HG03520 (cell line): ENCODE measurements around the gene PCBP4.

Source experiments
- ATAC-seq: cut with Tn5 transposase; IDR thresholded peaks from one replicate; pipeline ENCODE4 v1.9.1; 2021; ENCODE audit warnings: mild to moderate bottlenecking, moderate library complexity; ENCODE audit not compliant: unreplicated experiment

Gene PCBP4

DNA sequence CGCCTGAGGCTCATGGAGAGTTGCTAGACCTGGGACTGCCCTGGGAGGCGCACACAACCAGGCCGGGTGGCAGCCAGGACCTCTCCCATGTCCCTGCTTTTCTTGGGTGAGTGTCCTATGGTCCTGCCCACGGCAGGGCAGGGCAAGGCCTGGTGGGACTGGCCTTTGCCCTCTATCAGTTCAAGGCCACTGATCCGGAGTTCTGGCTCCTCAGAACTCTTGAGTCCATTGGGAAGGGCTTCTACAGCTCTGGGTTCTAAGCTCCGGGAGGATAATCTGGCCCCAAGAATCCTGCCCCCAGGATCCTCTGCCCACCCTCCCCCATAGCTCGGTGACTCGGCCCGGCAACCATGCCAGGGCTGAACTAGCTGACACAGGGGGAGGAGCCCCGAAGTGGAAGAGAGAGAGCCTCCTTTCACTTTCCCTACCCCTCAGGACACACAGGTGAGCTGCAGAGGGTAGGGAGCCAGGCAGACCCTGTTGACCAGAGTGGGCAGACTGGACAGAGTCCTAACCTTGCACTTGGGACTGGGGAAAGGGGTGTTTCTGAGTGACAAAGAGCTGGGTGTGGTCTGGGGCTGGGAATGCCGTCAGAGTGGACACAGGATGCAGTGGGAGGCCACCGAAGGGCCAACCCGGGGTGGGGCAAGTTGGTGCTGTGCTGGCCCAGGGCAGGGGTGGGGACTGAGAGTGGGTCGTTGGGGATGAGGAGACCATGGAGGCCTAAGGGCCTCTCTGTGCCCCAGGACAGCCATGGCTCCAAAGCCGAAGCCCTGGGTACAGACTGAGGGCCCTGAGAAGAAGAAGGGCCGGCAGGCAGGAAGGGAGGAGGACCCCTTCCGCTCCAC is 24.4 kb downstream of the PCBP4 start:
- ATAC-seq, result peak; percentile 25

DNA sequence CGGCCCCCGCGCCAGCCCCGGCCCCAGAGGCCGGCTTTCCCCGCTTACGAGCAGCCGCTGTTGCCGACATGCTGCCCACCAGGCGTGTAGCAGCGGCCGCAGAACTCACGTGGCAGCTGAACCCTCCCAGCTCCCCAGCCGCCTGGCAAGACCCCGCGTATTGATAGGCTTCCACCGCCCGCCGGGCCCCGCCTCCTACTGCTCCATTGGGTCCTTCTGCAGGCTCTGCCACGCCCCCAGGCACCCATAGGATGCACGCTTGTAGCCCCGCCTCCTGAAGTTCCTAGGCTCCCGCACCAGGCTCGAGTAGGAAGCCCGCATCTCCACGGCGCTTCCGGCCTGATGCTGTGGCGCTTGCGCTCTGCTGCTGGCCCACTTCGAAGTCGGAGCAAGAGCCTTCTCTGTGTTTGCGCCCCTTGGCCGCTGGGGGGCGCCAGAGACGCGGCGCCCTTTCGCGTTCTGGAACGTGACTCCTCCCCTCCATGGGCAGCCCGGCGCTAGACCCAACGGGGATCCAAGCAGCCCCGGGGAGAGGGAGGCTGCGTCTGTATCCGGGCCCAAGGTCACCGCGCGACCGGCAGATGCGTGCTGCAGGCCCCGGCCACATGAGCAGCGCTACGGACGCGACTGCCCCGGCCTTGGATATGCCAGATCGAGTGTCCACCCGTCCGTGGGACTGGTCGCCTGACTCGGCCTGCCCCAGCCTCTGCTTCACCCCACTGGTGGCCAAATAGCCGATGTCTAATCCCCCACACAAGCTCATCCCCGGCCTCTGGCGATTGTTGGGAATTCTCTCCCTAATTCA is 25.3 kb downstream of the PCBP4 start, which contains the start of the genes PARP3 and RRP9:
Gene PARP3 (plus strand): TSS at position 566 of the 805 bp plus-strand sequence. CDS start 993 bp downstream, outside the sequence.
Gene RRP9 (minus strand): TSS at position 107 of the 805 bp plus-strand sequence. CDS start 37 bp downstream, at position 70.
- ATAC-seq, result peak; percentile 83

DNA sequence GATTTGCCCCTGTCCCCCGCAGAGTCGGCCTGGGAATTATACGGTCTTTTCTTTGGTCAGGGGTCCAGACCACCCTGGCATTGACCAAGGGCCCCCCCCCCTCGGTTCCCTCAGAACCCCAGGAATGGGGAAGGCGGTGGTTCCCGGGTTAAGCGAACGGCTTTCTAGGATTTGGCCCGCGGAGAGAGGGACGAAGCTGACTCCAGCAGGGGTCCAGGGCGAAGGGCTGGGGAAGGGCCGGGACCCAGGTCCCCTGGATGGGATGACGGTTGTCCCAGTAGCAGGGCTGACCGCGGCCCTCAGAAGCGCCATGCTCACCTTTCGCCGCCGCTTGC is 25.8 kb downstream of the PCBP4 start:
- ATAC-seq, result no peak

DNA sequence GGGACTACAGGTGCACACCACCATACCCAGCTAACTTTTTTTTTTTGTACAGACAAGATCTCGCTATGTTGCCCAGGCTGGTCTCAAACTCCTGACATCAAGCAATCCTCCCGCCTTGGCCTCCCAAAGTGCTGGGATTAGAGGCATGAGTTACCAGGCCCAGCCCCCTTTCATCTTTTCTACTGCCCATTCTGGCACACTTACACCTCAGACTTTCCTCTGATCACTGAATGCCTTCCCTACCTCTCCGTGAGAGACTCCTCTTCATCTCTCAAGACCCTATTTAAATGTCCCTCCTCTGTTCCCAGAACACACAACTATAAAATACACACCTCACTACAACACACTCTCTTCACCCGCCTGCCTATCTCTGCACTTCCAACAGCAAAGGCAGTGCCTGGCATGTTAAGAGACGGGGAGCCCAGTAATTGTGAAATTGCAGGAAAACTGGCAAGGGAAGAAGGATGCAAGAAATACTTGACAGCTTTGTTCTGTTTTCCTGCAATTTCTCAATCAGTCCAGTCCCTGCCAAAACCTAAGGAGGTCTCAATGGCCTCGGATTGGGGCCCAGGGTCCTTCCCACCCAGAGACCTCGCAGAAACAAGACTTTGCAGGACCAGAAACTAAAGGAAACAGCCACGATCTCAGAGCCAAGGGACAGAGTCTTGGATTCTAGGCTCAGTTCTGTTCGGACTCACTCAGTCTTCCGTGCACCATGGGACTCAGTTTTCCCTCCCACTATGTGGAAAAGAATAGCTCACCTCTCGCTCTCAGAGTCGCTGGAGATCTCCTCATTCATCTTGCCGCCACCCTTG is 26.4 kb downstream of the PCBP4 start:
- ATAC-seq, result no peak

DNA sequence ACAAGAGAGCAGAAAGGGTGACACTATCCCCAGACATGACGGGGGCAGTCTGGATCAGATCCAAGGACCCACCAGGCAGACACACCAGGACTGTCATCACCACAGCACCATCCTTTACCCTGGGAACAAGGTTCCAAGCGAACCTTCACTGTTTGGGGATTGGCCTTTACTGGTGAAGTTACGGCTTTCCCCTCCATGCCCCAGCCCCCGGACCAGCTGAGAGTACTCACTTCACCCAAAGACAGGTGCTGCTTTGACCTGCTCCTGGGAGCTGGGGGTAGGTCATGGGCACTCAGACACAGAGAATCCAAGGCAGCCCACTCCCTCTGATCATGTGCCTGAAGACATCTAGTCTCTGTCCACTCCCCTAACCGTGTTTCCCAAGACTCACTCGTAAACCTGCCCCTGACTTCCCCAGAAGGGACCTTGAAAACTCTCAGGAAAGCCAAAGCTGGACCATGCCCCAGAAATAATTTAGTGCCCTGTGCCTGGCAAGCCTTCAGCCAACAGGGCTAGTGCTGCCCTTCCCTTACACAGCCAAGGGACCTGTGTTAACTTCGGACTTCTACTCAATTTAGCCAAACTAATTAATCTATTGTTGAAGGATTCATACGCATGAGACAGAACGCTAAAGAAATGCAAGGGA is 28.4 kb downstream of the PCBP4 start:
- no peak for ATAC-seq

DNA sequence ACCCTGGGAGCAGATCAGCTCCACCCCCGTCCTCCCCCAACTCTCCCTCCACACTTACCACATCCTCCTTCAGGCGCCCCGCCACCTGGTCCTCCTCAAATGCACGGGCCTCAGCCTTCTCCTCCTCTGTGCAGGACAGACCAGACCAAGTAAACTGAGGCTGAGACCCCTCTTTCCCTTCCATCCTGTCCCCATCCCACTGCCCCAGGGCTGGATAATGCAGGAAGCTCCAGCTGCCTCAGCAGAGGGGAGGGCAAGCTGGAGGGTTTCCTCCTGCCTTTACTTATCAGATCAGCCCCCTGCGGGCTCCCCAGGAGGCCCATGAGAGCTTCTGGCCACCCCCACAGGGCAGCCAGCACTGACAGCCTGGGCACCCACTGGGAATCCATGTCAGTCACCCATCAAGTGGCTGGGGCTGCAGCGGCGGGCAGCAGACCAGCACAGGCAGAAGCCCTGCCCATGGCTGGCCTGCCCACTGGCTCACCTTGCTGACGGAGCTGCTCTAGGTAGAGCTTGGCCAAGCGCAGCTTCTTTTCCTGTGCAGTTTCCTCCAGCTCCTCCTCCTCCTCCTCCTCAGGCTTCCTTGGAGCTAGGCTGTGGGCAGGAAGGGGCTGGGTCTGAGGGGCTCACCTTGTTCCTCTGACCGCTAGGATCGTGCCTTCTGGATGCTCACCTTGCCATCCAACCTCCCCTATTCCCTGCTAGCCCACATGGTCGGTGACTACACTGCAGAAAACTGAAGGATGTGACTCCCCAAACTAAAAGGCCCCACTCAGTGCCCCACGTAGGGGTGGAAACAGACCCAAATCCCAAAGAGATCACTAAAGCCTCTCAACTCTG is 29.4 kb downstream of the PCBP4 start:
- no peak for ATAC-seq

DNA sequence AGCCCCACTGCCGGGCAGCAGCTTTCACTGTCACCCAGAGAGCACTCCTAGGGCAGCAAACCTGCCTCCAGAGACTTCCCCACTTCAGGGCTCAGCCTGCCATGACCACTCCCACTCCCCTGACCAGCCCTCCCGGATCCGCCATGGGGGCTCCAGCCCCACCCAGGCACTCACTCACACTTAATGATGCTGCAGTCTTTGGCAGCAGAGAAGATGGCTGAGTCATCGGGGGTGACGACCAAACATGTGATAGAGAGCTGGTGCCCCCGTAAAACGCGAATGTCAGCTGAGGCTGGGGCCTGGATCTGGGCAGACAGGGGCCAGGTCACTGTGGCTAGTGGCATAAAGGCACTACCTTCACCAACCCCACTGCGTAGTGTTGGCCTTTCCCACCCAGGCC is 30.2 kb downstream of the PCBP4 start:
- no peak for ATAC-seq

DNA sequence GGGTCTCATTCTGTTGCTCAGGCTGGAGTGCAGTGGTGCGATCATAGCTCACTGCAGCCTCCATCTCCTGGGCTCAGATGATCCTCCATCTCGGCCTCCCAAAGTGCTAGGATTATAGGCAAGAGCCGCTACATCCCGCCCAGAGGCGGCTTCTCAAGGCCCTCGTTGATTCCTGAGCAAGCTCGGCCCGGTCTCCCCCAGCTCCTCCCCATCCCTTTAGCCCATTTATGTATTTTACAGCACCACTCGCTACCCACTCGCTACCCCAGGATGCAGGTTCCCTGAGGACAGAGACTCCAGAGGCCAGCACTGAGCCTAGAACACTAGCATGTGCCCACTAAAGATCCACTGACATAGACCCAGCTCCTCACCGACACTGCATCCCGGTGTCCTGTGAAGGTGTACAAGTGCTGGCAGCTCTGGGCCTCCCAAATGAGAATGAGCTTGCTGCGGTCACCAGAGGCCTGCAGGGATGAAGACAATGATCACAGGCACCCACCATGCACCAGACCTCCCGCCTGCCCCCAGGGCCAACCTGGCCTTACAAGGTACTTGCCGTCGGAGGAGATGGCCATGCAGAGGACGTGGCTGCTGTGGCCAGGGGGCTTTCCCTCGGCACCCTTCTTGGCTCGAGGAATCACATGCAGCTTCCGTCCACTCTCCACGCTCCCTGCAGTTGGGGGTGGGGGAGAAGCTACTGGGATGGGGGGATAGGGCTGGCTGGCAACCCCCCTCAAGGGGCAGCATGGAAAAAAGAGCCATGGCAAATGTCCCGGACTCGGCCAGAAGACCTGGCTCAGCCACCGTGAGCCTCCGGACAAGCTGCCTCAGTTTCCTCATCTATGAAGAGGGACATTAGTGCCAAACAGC is 31.1 kb downstream of the PCBP4 start:
- ATAC-seq, result no peak

DNA sequence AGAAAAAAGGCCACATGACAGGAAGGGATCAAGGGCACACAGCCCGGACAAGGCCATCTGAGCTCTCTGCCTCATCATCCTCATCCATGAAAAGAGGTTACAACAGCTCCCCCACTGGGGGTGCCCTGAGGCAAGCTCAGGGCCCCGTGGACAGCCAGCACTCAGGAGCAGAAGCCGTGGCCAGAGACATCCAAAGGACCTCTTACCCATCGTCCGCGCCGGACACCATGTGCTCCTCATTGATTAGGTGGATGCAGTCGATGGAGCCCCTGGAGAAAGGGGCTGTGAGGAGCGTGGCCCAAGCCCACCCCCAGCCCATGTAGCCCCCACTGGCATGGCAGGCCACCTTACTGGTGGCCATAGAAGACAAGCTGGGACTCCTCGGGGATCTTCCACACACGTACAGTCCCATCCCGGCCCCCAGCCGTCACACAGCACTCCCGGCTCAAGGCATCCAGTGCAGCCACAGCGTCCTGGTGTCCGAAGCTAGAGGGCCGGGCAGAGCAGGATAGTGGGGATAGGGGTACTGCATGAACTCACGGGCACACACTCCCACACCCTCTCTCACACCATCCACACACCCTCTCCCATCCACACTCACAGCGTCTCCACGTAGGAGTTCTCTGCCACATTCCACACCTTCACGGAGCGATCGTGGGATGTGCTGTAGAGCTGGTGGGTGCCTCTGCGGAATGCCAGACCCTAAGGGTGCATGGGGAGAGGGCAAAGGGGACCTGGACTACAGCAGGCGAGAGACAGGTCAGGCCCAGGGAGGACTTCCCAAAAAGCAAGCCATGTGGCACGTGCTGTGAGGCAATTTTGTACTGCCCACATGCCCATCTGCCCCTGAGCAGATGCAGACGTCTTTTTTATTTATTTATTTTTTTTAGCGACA is 32.0 kb downstream of the PCBP4 start:
- ATAC-seq, result no peak

DNA sequence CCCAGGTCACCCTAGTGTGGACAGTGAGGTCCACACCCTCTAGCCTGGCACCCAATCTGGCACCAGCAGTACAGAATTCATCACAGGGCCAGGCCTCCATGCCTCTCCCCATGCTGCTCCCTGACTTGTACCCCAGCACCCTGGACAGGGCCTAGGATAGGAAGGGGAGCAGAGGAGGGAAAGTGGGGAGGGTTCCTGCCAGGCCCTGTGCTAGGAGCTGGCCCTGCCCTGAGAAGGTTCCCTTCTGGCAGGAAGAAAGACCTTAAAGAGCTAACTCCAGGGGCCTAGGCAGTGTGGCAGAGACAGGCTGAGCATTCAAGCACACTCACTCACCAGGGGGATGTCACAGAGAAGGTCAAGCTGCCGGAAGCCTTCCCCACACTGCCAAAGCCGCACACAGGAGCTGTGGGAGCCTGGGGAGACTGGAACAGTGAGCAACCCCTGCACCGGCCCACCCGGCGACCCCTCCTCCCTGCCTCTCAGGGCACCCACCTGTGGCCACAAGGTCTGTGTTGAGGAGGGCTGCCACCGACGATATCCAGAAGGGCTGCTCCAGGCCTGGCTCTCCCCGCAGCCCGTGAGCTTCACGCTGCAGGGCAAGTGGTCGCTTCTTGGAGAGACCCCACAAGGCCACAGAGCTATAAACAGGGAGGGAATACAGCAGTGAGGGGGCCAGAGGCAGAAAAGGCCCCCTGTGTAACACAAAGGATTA is 33.0 kb downstream of the PCBP4 start:
- ATAC-seq, result no peak

DNA sequence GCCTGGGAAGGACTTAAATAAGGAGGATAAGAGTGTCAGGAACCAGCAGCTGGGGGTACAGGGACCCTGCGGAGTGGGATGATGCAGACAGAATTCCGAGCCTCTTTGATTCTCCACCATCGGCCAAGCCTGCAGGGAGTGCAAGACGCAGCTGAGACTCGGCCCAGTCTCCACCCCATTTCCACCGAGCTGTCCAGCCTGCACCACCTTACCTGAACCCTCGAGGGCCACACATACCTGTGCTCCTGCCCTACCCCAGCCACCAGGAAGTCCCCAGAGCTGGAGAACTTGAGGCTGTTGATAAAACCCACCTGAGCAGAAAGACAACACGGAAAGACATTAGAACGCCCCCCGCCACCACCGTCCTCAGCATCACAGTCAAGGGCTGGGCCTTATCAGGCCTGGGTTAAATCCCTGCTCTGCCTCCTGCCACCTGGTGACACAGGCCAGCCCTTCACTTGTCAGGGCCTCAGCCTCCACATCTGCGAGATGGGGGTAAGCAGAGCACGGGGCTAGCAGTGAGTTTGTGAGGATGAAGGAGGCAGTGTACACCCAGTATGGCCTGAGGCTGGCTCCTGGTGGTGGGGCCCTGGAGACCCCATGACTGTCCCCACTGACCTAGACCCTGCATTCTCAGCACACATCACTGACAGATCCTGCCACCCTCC is 33.6 kb downstream of the PCBP4 start:
- ATAC-seq, result no peak

DNA sequence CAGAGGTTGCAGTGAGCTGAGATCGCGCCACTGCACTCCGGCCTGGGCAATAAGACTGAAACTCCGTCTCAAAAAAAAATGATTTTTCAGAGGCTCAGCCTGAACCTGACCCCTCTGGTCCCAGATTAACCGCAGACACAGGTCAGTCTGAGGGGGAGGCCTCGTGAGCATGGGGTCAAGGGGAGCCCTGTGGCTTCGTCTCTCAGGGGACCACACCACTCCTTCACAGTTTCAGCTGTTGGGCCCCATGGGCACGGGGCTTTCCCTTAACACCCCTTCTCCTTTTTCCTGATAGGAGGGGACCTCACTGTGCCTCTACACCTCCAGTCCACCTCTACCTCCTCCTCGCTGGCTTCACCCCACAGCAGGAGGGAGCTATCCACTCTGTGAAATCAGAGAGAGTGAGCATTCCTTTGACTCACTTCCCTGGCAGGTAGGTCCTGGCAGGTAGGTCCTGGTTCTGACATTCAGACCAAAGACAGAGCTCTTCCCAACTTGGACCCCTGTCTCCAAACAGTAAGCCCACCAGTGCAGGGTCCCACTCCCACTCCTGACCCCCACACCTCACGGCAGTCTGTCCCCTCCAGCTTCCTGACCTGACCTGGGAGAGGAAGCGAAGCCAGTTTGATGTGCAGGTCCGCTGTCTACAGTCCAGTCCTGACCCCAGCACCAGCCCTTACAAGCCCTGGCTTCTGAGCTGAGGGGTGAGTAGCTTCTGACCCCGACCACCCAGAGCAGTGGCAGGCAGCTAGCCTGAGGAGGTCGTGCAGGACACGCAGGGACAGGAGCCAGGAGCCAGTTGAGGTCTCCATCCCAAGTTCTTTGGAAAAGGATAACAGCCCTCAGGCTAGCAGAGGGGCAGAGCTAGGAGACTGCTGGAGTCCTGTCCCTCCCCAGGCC is 34.5 kb downstream of the PCBP4 start:
- no peak for ATAC-seq

DNA sequence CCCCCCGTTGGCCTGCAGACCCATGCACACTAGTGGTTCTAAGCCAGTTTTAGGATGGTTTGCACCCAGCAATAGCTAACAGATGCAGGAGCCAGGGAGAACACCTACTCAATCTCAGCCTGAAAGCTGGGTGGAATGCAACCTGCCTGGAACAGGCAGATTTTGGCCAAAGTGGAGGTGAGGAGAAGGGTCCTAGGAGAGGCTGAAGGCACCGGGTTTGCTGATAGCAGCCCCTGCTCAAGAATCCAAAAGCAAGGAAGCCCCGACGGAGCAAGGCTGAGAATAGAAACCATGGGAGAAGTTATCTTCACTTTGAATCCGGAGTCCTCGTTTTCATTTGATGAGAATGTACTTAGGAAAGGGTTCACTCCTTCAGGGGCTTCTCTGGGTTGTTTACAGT is 35.5 kb downstream of the PCBP4 start:
- ATAC-seq, result no peak

DNA sequence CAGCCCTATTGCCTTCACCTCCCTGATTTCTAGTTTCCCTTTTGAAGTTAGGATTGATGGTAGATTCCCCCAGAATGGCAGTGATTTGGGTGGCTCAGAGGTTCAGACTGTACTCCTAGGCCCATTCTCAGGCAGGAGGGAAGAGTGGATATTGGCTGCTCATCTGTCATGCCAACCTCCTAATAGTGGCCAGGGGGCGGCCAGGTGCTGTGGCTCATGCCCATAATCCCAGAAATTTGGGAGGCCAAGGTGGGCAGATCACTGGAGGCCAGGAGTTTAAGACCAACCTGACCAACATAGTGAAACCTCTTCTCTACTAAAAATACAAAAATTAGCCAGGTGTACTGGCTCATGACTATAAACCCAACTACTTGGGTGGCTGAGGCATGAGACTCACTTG is 36.8 kb downstream of the PCBP4 start:
- ATAC-seq, result no peak

DNA sequence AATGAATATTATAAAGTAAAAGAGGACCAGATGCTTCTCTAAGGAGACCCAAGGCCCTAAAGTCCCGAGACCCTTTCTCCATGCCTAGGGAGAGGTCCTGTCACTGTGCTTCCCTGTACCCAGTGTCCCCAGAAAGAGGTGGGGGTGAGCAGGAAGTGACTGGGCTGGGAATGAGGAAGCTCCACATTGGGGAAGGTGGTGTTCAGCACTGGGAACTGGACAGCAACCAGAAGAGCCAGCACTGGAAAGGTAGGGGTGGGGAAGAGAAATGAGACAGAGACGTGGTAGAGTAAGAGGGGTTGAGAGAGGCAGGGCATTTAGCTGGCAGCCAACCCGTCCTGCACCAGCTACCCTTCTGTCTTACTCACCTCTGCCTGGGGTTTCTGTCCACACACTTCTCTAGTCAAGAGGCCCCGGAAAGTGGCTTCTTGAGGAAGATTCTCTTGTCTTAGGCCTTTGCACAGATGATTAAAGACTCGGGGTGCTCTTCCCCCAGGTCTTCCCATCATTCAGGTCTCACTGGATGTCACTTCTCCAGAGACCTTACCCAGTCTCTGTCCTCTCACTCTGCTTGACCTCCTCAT is 37.7 kb downstream of the PCBP4 start:
- ATAC-seq, result no peak
